ENCODE results near the gene LRMDA. TPM values are rescaled to one million over a fixed set of nuclear protein-coding genes. Genes with fewer than 3 reads are reported as not detected.

The LRMDA gene
- total and polyA plus RNA-seq, 2 of the 13 experiments (the other 11 are each of a cell fraction or from before 2014, with no cell fraction given): 13.4 to 22.0 TPM

DNA sequence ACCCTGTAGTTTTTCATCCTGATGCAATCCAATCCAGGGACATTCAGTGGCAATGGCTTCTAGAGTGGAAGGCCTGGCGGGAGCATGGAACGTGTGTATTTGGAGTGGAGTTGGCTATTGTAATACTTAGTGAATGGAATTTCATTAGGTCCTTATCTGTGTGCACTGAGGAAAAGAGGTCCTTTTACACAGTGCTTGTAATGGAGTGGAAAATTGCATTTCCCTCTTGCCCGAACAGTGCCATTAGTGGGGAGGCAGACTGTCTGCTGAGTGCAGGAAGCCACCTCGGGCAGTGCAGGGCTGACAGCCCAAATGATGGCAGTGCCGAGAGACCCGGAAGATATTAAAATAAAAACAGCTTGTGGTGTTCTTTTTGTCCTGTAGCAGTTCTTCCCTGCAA lies 786.6 kb downstream of the LRMDA start (continued):
- no peak for TF ChIP-seq ZNF10 (CRISPR knock-in tag; IDR thresholded peaks at IDR 0.05; ENCODE audit: borderline replicate concordance, low read depth)

DNA sequence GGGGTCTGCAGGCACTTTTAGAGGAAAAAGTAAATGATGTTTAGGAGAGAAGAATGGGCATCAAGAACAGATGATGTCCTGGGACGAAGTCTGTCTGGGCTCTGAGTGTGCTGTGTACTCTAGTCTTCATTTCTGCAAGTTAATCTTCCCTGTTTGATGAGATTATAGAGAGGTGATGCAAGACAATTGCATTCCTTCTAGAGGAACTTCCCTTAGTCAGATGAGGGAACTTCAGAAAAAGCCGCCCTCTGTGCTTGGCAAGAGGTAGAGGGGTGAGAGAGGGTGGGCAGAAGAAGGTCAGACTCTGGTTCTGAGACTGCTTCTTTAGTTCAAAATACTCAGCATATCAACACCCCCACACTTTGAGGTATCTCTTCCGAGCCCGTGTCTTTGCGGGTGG lies 797.9 kb downstream of the LRMDA start:
- 91% methylated on average over 5 of the region's 5 CpGs for WGBS (ENCODE audit: low lambda C conversion rate)
- Histone ChIP-seq H3K4me2 (ENCODE audit: low read depth, low read length) (no peak overlapping the region), H3K4me3 (replicated peaks in 1 of 3; ENCODE audit: insufficient read depth in 1 of 3, low read depth in 2 of 3, low read length in 3 of 3) (no peak overlapping the region), H3K79me2 (ENCODE audit: insufficient read depth, low read length) (no peaks in the 10 kb centered on the region), H2AFZ (ENCODE audit: low read length) (no peak overlapping the region), H3K27ac (ENCODE audit: extremely low read length, insufficient read depth, low read length) (no peak overlapping the region), H3K9ac (ENCODE audit: insufficient read depth, low read depth, low read length) (no peak overlapping the region), H3K36me3 (replicated peaks in 1 of 2; ENCODE audit: control insufficient read depth in 1 of 2, insufficient read depth in 2 of 2, low read length in 2 of 2) (no peaks in the 10 kb centered on the region), H3K27me3 (ENCODE audit: control insufficient read depth in 1 of 2, insufficient read depth in 2 of 2, low read length in 2 of 2) (no peaks in the 10 kb centered on the region), H4K20me1 (ENCODE audit: insufficient read depth, low read length) (no peaks in the 10 kb centered on the region), H3K9me3 (ENCODE audit: low read length) (no peaks in the 10 kb centered on the region), H3K4me1 (ENCODE audit: insufficient read depth, low read length) (no peaks in the 10 kb centered on the region)
- TF ChIP-seq YEATS2 (CRISPR knock-in tag; IDR thresholded peaks at IDR 0.05; ENCODE audit: borderline replicate concordance) (no peak), ZNF567 (CRISPR knock-in tag; IDR thresholded peaks at IDR 0.05; ENCODE audit: borderline replicate concordance) (no peak), ZNF563 (CRISPR knock-in tag; IDR thresholded peaks at IDR 0.05) (no peak), FOXC1 (CRISPR knock-in tag; IDR thresholded peaks at IDR 0.05; ENCODE audit: borderline replicate concordance) (no peak), ZNF431 (CRISPR knock-in tag; IDR thresholded peaks at IDR 0.05; ENCODE audit: borderline replicate concordance, low read depth) (no peak), ZNF652 (CRISPR knock-in tag; IDR thresholded peaks at IDR 0.05; ENCODE audit: borderline replicate concordance, low read depth) (no peak)
- TF ChIP-seq, protein P1, sequence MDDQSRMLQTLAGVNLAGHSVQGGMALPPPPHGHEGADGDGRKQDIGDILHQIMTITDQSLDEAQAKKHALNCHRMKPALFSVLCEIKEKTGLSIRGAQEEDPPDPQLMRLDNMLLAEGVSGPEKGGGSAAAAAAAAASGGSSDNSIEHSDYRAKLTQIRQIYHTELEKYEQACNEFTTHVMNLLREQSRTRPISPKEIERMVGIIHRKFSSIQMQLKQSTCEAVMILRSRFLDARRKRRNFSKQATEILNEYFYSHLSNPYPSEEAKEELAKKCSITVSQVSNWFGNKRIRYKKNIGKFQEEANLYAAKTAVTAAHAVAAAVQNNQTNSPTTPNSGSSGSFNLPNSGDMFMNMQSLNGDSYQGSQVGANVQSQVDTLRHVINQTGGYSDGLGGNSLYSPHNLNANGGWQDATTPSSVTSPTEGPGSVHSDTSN (CRISPR knock-in tag; IDR thresholded peaks at IDR 0.05; ENCODE audit: borderline replicate concordance): no peak
- TF ChIP-seq, protein P2, sequence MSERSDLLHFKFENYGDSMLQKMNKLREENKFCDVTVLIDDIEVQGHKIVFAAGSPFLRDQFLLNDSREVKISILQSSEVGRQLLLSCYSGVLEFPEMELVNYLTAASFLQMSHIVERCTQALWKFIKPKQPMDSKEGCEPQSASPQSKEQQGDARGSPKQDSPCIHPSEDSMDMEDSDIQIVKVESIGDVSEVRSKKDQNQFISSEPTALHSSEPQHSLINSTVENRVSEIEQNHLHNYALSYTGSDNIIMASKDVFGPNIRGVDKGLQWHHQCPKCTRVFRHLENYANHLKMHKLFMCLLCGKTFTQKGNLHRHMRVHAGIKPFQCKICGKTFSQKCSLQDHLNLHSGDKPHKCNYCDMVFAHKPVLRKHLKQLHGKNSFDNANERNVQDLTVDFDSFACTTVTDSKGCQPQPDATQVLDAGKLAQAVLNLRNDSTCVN (CRISPR knock-in tag; IDR thresholded peaks at IDR 0.05; ENCODE audit: borderline replicate concordance): no peak
- in situ Hi-C loops (cut with HindIII; ENCODE audit: extremely low pct_ligation_motif_present, low pct_unique_long_range_greater_than_20kb): no loop called here
- intact Hi-C loops (cut with micrococcal nuclease; ENCODE audit: unreplicated experiment): no loop called here
- DNase-seq (ENCODE audit: low spot score): no peak
- BruUV-seq (replicated peaks): no TSS peak
- ATAC-seq: no peak
- FAIRE-seq: no peak
- CTCF ChIA-PET (ENCODE audit: low intra/inter-chr PET ratio, low total read pairs): no interaction called here
- POLR2A ChIA-PET: no interaction called here

Measured in HepG2 (cell line).